SK-N-SH treated with all-trans-retinoic acid at 6 μM for 48 hours (cell line): Measurements from ENCODE around the gene PAQR6.

Experiments used
- ATAC-seq: fragments of 200-7000 bp; cut with Tn5 transposase; 3 replicates; pipeline ENCODE4 v1.9.1; 2020; ENCODE audit warnings: mild to moderate bottlenecking, moderate library complexity
- ARNTL ChIP-seq: fragments of 450-650 bp; formaldehyde crosslinking; IDR thresholded peaks from 2 replicates; pipeline ENCODE4 v1.5.0; 2020; ENCODE audit warnings: low read depth, mild to moderate bottlenecking, moderate library complexity, borderline replicate concordance
- BACH2 ChIP-seq: fragments of 250-450 bp; sonication (Bioruptor Pico); IDR thresholded peaks from 2 replicates; pipeline ENCODE4 v1.9.0; 2021; ENCODE audit warnings: mild to moderate bottlenecking, borderline replicate concordance
- GLIS3 ChIP-seq: fragments of 250-450 bp; sonication (Bioruptor Pico); IDR thresholded peaks from 2 replicates; pipeline ENCODE4 v1.5.0; 2020; ENCODE audit warnings: mild to moderate bottlenecking, moderate library complexity
- ISL1 ChIP-seq: fragments of 250-450 bp; sonication (Bioruptor Pico); IDR thresholded peaks from 2 replicates; pipeline ENCODE4 v2.1.2; 2022; ENCODE audit warnings: mild to moderate bottlenecking, moderate library complexity
- PPARA ChIP-seq: fragments of 250-450 bp; sonication (Bioruptor Pico); IDR thresholded peaks from 2 replicates; pipeline ENCODE4 v1.5.0; 2020; ENCODE audit warnings: mild to moderate bottlenecking, borderline replicate concordance
- RARB ChIP-seq: fragments of 250-450 bp; sonication (Bioruptor Pico); IDR thresholded peaks from 2 replicates; pipeline ENCODE4 v1.8.0; 2021; ENCODE audit warnings: mild to moderate bottlenecking, moderate library complexity
- TOX ChIP-seq: fragments of 250-450 bp; sonication (Bioruptor Pico); IDR thresholded peaks from 2 replicates; pipeline ENCODE4 v1.8.0; 2021; ENCODE audit warnings: mild to moderate bottlenecking, moderate library complexity, borderline replicate concordance
- TSHZ2 ChIP-seq: fragments of 250-450 bp; sonication (Bioruptor Pico); IDR thresholded peaks from 2 replicates; pipeline ENCODE4 v1.5.0; 2020; ENCODE audit warnings: mild to moderate bottlenecking, moderate library complexity
- ZC3H10 ChIP-seq: fragments of 250-450 bp; sonication (Bioruptor Pico); IDR thresholded peaks from 2 replicates; pipeline ENCODE4 v1.5.1; 2021; ENCODE audit warnings: mild to moderate bottlenecking, moderate library complexity
- ZFP3 ChIP-seq: fragments of 250-450 bp; sonication (Bioruptor Pico); IDR thresholded peaks from 2 replicates; pipeline ENCODE4 v1.5.0; 2020; ENCODE audit warnings: mild to moderate bottlenecking, moderate library complexity
- ZFP30 ChIP-seq: fragments of 450-650 bp; formaldehyde crosslinking; IDR thresholded peaks from 2 replicates; pipeline ENCODE4 v1.5.0; 2022; ENCODE audit warnings: mild to moderate bottlenecking, moderate library complexity
- ZNF565 ChIP-seq: fragments of 450-650 bp; formaldehyde crosslinking; conservative IDR thresholded peaks from 2 replicates; pipeline ENCODE4 v1.5.0; 2020; ENCODE audit warnings: low read depth, mild to moderate bottlenecking, moderate library complexity
- ZNF70 ChIP-seq: fragments of 450-650 bp; formaldehyde crosslinking; IDR thresholded peaks from 2 replicates; pipeline ENCODE4 v1.5.0; 2020; ENCODE audit warnings: mild to moderate bottlenecking, moderate library complexity
- ZNF8 ChIP-seq: fragments of 450-650 bp; formaldehyde crosslinking; IDR thresholded peaks from 2 replicates; pipeline ENCODE4 v1.5.0; 2020; ENCODE audit warnings: mild to moderate bottlenecking, moderate library complexity
- TF ChIP-seq, protein P1 (sequence below): fragments of 250-450 bp; sonication (Bioruptor Pico); IDR thresholded peaks from 2 replicates; pipeline ENCODE4 v1.5.1; 2021; ENCODE audit warnings: mild to moderate bottlenecking, moderate library complexity
- TF ChIP-seq, protein P2 (sequence below): fragments of 250-450 bp; sonication (Bioruptor Pico); IDR thresholded peaks from 2 replicates; pipeline ENCODE4 v1.8.0; 2020; ENCODE audit warnings: mild to moderate bottlenecking, moderate library complexity, borderline replicate concordance

PAQR6 gene

DNA sequence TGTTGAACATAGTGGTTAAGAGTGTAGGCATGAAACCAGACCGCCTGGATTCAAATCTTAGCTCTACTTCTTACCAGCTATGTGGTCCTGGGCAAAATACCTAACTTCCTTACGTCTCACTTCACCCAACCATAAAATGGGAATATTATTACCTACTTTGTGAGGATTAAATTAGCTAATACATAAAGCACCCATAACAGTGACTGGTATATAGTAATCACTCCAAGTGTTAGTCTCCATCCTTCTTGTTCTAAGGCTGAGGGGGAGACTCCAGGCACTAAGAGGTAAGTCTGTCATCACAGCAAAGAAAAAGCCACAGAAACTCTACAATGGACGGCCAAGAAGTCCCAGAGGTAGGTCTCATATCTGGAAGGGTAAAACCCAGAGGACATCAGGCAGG lies 32.0 kb upstream of the PAQR6 start:
- no peak for ATAC-seq

DNA sequence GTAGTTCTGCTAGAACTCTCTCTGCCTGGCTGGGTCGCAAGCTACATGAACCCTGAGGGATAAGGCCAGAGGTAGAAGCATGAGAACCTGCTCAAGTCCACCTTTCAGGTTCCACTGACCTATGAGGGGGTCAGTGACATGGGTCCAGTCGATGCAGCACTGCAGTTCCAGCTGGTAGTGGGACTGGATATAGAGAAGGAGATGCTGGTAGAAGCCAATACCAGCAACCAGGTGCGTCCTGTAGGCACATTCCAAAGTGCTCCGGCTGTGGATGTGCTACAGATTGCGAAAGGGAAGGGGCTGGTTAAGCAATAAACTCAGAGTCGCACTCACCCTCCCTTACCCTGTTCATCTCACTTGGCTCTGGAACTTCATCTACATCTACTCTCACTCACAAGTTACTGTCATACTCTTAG lies 29.1 kb upstream of the PAQR6 start:
- TF ChIP-seq ARNTL (CRISPR knock-in tag) = no peak
- no peak for TF ChIP-seq RARB (CRISPR knock-in tag)
- TF ChIP-seq TSHZ2 (CRISPR knock-in tag) = no peak
- TF ChIP-seq ZFP30 (CRISPR knock-in tag) = no peak
- TF ChIP-seq, all 23 proteins: peak for 0
- no peak for ATAC-seq

More for the DNA sequence above, 32.0 kb upstream of the PAQR6 start:
- TF ChIP-seq ISL1 (CRISPR knock-in tag) (no peak), GLIS3 (CRISPR knock-in tag) (no peak), TSHZ2 (CRISPR knock-in tag) (no peak), ZNF8 (CRISPR knock-in tag) (no peak), ARNTL (CRISPR knock-in tag) (no peak), ZNF565 (CRISPR knock-in tag) (no peak), TOX (CRISPR knock-in tag) (no peak)
- TF ChIP-seq, protein P1, sequence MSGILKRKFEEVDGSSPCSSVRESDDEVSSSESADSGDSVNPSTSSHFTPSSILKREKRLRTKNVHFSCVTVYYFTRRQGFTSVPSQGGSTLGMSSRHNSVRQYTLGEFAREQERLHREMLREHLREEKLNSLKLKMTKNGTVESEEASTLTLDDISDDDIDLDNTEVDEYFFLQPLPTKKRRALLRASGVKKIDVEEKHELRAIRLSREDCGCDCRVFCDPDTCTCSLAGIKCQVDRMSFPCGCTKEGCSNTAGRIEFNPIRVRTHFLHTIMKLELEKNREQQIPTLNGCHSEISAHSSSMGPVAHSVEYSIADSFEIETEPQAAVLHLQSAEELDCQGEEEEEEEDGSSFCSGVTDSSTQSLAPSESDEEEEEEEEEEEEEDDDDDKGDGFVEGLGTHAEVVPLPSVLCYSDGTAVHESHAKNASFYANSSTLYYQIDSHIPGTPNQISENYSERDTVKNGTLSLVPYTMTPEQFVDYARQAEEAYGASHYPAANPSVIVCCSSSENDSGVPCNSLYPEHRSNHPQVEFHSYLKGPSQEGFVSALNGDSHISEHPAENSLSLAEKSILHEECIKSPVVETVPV = no peak
- TF ChIP-seq, all 23 proteins: peak for 0

DNA sequence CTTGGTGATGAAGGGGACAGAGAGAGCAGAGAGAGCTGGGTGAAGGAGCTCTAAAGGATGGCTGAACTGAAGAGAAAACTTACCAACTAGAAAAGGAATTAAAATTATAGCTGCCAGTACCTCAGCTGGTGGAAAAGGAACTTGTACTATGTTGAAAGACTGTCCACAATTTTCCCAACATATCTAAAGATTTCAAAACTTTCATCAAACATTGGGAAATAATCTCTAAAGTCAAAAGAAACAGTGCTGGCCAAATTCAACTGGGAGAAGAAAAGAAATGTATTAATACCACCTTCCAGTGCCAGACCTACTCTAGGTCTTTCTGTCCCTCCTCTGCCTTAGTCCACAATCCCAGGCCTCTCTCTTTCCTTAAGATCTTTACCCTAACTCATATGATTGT lies 28.7 kb upstream of the PAQR6 start:
- ATAC-seq = no peak
- no peak for TF ChIP-seq ZC3H10 (CRISPR knock-in tag)
- no peak for TF ChIP-seq ZFP3
- no peak for TF ChIP-seq ZFP30 (CRISPR knock-in tag)
- TF ChIP-seq, protein P2, sequence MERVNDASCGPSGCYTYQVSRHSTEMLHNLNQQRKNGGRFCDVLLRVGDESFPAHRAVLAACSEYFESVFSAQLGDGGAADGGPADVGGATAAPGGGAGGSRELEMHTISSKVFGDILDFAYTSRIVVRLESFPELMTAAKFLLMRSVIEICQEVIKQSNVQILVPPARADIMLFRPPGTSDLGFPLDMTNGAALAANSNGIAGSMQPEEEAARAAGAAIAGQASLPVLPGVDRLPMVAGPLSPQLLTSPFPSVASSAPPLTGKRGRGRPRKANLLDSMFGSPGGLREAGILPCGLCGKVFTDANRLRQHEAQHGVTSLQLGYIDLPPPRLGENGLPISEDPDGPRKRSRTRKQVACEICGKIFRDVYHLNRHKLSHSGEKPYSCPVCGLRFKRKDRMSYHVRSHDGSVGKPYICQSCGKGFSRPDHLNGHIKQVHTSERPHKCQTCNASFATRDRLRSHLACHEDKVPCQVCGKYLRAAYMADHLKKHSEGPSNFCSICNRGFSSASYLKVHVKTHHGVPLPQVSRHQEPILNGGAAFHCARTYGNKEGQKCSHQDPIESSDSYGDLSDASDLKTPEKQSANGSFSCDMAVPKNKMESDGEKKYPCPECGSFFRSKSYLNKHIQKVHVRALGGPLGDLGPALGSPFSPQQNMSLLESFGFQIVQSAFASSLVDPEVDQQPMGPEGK = no peak
- no peak for TF ChIP-seq GLIS3 (CRISPR knock-in tag)
- TF ChIP-seq RARB (CRISPR knock-in tag) = no peak
- no peak for TF ChIP-seq ZNF70 (CRISPR knock-in tag)
- TF ChIP-seq ISL1 (CRISPR knock-in tag) = no peak
- no peak for TF ChIP-seq ZNF565 (CRISPR knock-in tag)
- no peak for TF ChIP-seq TOX (CRISPR knock-in tag)
- no peak for TF ChIP-seq PPARA (CRISPR knock-in tag)
- TF ChIP-seq, all 23 proteins: peak for 0

GRCh38 chr1:156270314-156270713 lies 22.5 kb upstream of the PAQR6 start:
- no peak for TF ChIP-seq ZNF8 (CRISPR knock-in tag)
- no peak for TF ChIP-seq BACH2 (CRISPR knock-in tag)
- TF ChIP-seq, protein P1 = no peak
- no peak for TF ChIP-seq ZNF70 (CRISPR knock-in tag)
- ATAC-seq = no peak
